ENCODE measurements around the gene TRIM74. TPM values are rescaled to one million over a fixed set of nuclear protein-coding genes. Genes with fewer than 3 reads are reported as not detected.
"Not testable (repeated sequence)": the region's sequence is repeated elsewhere in the genome, so short reads cannot be mapped to it uniquely, and the experiment has no call there.

TRIM74 gene
- total RNA-seq (2014; rRNA removed; shearing (Covaris generic); ENCODE audit: low replicate concordance): 0.96 TPM in 1 of 2 replicates, not detected in the other

GRCh38 chr7:72968980-72969516 is at the start of gene TRIM74:
Gene TRIM74 (minus strand): TSS chr7:72969466. CDS start chr7:72966157, 3,309 bp downstream.
- in situ Hi-C loops (cut with HindIII; ENCODE audit: low pct_unique_long_range_greater_than_20kb, low sequenced_read_pairs); DNase-seq (ENCODE audit: low read depth): not testable (repeated sequence)

- in situ Hi-C loops (cut with HindIII; ENCODE audit: low pct_unique_long_range_greater_than_20kb, low sequenced_read_pairs); DNase-seq (ENCODE audit: low read depth): not testable (repeated sequence)
Observed at GRCh38 chr7:73006491-73006890, 37.2 kb upstream of the TRIM74 start.

- in situ Hi-C loops (cut with HindIII; ENCODE audit: low pct_unique_long_range_greater_than_20kb, low sequenced_read_pairs); DNase-seq (ENCODE audit: low read depth): not testable (repeated sequence)
Observed at GRCh38 chr7:73005693-73006447, 36.6 kb upstream of the TRIM74 start.

GRCh38 chr7:73005356-73005692 is 36.1 kb upstream of the TRIM74 start:
- DNase-seq (ENCODE audit: low read depth); in situ Hi-C loops (cut with HindIII; ENCODE audit: low pct_unique_long_range_greater_than_20kb, low sequenced_read_pairs): not testable (repeated sequence)

- DNase-seq (ENCODE audit: low read depth); in situ Hi-C loops (cut with HindIII; ENCODE audit: low pct_unique_long_range_greater_than_20kb, low sequenced_read_pairs): not testable (repeated sequence)
Observed at GRCh38 chr7:72997887-72998468, 28.7 kb upstream of the TRIM74 start.

GRCh38 chr7:72997447-72997846 is 28.2 kb upstream of the TRIM74 start:
- DNase-seq (ENCODE audit: low read depth); in situ Hi-C loops (cut with HindIII; ENCODE audit: low pct_unique_long_range_greater_than_20kb, low sequenced_read_pairs): not testable (repeated sequence)

GRCh38 chr7:72995484-72995883 is 26.2 kb upstream of the TRIM74 start:
- DNase-seq (ENCODE audit: low read depth); in situ Hi-C loops (cut with HindIII; ENCODE audit: low pct_unique_long_range_greater_than_20kb, low sequenced_read_pairs): not testable (repeated sequence)

- DNase-seq (ENCODE audit: low read depth); in situ Hi-C loops (cut with HindIII; ENCODE audit: low pct_unique_long_range_greater_than_20kb, low sequenced_read_pairs): not testable (repeated sequence)
Observed at GRCh38 chr7:72990146-72990913, 21.1 kb upstream of the TRIM74 start.

GRCh38 chr7:72982084-72982483 is 12.8 kb upstream of the TRIM74 start:
- in situ Hi-C loops (cut with HindIII; ENCODE audit: low pct_unique_long_range_greater_than_20kb, low sequenced_read_pairs); DNase-seq (ENCODE audit: low read depth): not testable (repeated sequence)

GRCh38 chr7:72980382-72980781 is 11.1 kb upstream of the TRIM74 start:
- in situ Hi-C loops (cut with HindIII; ENCODE audit: low pct_unique_long_range_greater_than_20kb, low sequenced_read_pairs); DNase-seq (ENCODE audit: low read depth): not testable (repeated sequence)

GRCh38 chr7:72976434-72976833 is 7.2 kb upstream of the TRIM74 start:
- DNase-seq (ENCODE audit: low read depth); in situ Hi-C loops (cut with HindIII; ENCODE audit: low pct_unique_long_range_greater_than_20kb, low sequenced_read_pairs): not testable (repeated sequence)

- DNase-seq (ENCODE audit: low read depth); in situ Hi-C loops (cut with HindIII; ENCODE audit: low pct_unique_long_range_greater_than_20kb, low sequenced_read_pairs): not testable (repeated sequence)
Observed at GRCh38 chr7:72975656-72976286, 6.5 kb upstream of the TRIM74 start.

- DNase-seq (ENCODE audit: low read depth); in situ Hi-C loops (cut with HindIII; ENCODE audit: low pct_unique_long_range_greater_than_20kb, low sequenced_read_pairs): not testable (repeated sequence)
Observed at GRCh38 chr7:72974781-72975180, 5.5 kb upstream of the TRIM74 start.

- in situ Hi-C loops (cut with HindIII; ENCODE audit: low pct_unique_long_range_greater_than_20kb, low sequenced_read_pairs): not testable (repeated sequence)
Observed at GRCh38 chr7:72971505-72971904, 2.2 kb upstream of the TRIM74 start.

GRCh38 chr7:72969688-72970087 is 422 bp upstream of the TRIM74 start:
- DNase-seq (ENCODE audit: low read depth); in situ Hi-C loops (cut with HindIII; ENCODE audit: low pct_unique_long_range_greater_than_20kb, low sequenced_read_pairs): not testable (repeated sequence)

More at GRCh38 chr7:72971505-72971904, 2.2 kb upstream of the TRIM74 start:
- DNase-seq (ENCODE audit: low read depth): not testable (repeated sequence)

GRCh38 chr7:72966892-72967291 is 2.4 kb downstream of the TRIM74 start:
- DNase-seq (ENCODE audit: low read depth); in situ Hi-C loops (cut with HindIII; ENCODE audit: low pct_unique_long_range_greater_than_20kb, low sequenced_read_pairs): not testable (repeated sequence)

GRCh38 chr7:72965186-72965975 is 3.9 kb downstream of the TRIM74 start:
- in situ Hi-C loops (cut with HindIII; ENCODE audit: low pct_unique_long_range_greater_than_20kb, low sequenced_read_pairs): not testable (repeated sequence)

More at GRCh38 chr7:72965186-72965975, 3.9 kb downstream of the TRIM74 start:
- DNase-seq (ENCODE audit: low read depth): not testable (repeated sequence)

Measured in Caki2 (cell line).